ENCODE data around the gene ZBTB16.

The ZBTB16 gene

DNA sequence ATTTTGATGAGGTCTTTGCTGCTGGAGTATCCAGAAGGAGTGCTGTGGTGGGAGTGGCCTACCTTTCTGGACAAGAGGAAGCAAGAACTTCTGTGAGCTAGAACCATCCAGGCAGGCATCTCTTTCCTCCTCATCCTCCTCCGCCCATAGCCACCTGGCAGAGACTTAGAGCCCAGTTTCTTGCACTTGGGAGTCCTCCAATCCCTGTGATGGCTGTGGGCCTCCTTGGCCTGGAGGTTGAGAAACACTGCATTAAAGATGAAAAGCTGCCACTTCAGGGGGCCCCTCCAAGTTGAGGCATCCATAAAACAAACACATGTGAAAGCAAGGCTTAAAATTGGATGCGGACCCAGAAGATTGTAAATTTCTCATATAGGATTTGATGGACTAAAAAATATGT lies 110.3 kb downstream of the ZBTB16 start:
- Histone ChIP-seq H3K9me3 (replicated peaks in 1 of 2; ENCODE audit: control insufficient read depth in 2 of 2, insufficient read depth in 1 of 2, low read depth in 1 of 2, low read length in 2 of 2) (no peaks in the 10 kb centered on the region), H2AK5ac (ENCODE audit: low read depth, low read length) (peak overlapping the region; percentile 80), H3K27ac (replicated peaks; ENCODE audit: low read length) (peak overlapping the region; percentile 76), H3K14ac (ENCODE audit: low read length) (no peak overlapping the region), H3K9ac (ENCODE audit: low read depth, low read length, poor library complexity) (no peak overlapping the region), H2BK5ac (ENCODE audit: low read length) (no peak overlapping the region), H3K36me3 (replicated peaks in 1 of 2; ENCODE audit: control insufficient read depth in 2 of 2, insufficient read depth in 2 of 2, low read length in 2 of 2) (peaks cover 0 to 5% of the 10 kb centered on the region in 2 donors), H3K4me2 (ENCODE audit: insufficient read depth, low read length, poor library complexity, severe bottlenecking) (peak overlapping the region; percentile 28), H2BK15ac (ENCODE audit: low read length) (peak overlapping the region; percentile 70), H3K4me1 (ENCODE audit: control insufficient read depth in 2 of 2, insufficient read depth in 1 of 2, low read depth in 1 of 2, low read length in 2 of 2) (peaks cover 59 to 63% of the 10 kb centered on the region in 2 donors), H2BK12ac (ENCODE audit: low read length) (peak overlapping the region; percentile 66), H2BK120ac (ENCODE audit: low read depth, low read length) (peak overlapping the region; percentile 2), H3K4me3 (ENCODE audit: low read length in 2 of 2) (no peak overlapping the region), H3K4ac (ENCODE audit: low read length) (no peak overlapping the region), H3K18ac (ENCODE audit: low read length) (peak overlapping the region; percentile 91), H2AFZ (ENCODE audit: low read length) (no peak overlapping the region), H4K91ac (ENCODE audit: low read depth, low read length, poor library complexity) (no peak overlapping the region), H3K23ac (ENCODE audit: low read depth, low read length, poor library complexity) (no peak overlapping the region), H3K79me1 (ENCODE audit: low read depth, low read length) (peaks cover 14% of the 10 kb centered on the region), H3K27me3 (ENCODE audit: control insufficient read depth in 3 of 3, insufficient read depth in 3 of 3, low read depth in 1 of 3, low read length in 3 of 3) (no peaks in the 10 kb centered on the region), H4K8ac (ENCODE audit: low read depth, low read length) (no peak overlapping the region)
- no peak for DNase-seq (ENCODE audit: low spot score)
- WGBS, 2 donors (ENCODE audit: extremely low coverage in 2 of 2, insufficient read length in 2 of 2, insufficient replicate concordance in 1 of 2): no CpG with 5 or more reads among the region's 2 CpGs

DNA sequence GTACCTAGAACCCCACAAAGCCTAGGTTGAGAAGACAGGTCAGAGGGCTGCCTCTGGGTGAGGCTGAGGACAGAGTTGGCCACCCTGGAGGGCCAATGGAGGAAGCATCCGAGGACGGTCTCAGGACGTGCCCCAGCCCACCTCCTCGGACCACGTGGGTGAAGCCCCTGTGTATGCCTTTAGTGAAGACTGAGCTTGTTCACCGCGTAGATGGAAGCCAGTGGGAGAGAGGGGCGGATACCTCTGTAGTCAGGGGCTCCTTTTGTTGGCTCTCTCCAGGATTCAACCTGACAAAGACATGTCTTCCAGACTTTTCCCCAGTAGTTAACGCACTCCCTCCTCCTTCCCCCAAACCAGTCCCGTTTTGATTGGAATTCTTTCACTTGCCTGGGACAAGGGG lies 110.7 kb downstream of the ZBTB16 start:
- DNase-seq (ENCODE audit: low spot score): peak; percentile 41
- WGBS, 2 donors (ENCODE audit: extremely low coverage in 2 of 2, insufficient read length in 2 of 2, insufficient replicate concordance in 1 of 2): no CpG with 5 or more reads among the region's 10 CpGs

DNA sequence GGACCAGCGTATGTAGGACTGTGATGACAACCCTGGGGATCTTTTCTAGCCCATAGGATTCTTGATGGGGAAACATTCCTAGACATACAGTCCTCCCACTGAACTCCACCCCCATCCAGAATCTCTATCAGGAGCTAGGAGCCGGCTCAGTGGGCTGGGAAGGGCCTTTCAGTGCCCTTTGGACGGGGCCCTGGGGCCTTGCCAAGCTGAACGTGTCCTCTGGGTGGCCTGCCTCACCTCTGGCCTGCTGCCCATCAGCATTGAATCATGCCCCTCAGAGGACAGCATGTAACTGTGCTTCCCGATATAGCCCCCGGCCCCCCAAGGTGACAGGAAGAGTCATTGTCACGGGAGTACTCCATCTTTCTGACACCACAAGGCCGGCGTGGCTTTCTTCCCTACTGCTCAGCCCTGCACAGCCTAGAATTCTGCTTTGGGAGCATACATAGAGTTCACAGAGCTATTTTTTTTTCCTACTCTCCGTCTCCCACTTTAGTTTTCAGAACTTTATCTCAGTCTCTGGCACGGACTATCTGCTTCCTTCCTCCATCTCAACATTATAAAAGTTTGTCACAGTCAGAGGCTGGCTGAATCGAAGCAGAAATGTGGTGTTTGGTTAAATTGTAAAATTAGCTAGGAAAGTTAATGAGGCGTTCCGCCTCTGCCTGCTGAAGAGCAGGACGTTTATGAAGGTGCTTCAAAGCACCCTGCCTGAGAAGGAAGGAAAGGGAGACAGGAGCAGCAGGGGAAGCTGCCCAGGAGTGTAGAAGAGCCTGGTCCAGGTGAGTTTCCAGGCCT lies 111.9 kb downstream of the ZBTB16 start:
- H3K27me3 ChIP-seq (ENCODE audit: control insufficient read depth in 3 of 3, insufficient read depth in 3 of 3, low read depth in 1 of 3, low read length in 3 of 3): no peaks in the 10 kb centered on the region
- no peak overlapping the region for H3K27ac ChIP-seq (replicated peaks; ENCODE audit: low read length)
- peaks cover 0 to 5% of the 10 kb centered on the region in 2 donors for H3K36me3 ChIP-seq (replicated peaks in 1 of 2; ENCODE audit: control insufficient read depth in 2 of 2, insufficient read depth in 2 of 2, low read length in 2 of 2)
- no peak overlapping the region for H3K4me2 ChIP-seq (ENCODE audit: insufficient read depth, low read length, poor library complexity, severe bottlenecking)
- H2AFZ ChIP-seq (ENCODE audit: low read length): no peak overlapping the region
- peaks cover 11% of the 10 kb centered on the region for H3K79me1 ChIP-seq (ENCODE audit: low read depth, low read length)
- no CpG with 5 or more reads among the region's 15 CpGs for WGBS, 2 donors (ENCODE audit: extremely low coverage in 2 of 2, insufficient read length in 2 of 2, insufficient replicate concordance in 1 of 2)
- H2BK120ac ChIP-seq (ENCODE audit: low read depth, low read length): no peak overlapping the region
- H2BK5ac ChIP-seq (ENCODE audit: low read length): no peak overlapping the region
- no peak for DNase-seq (ENCODE audit: low spot score)
- H3K9ac ChIP-seq (ENCODE audit: low read depth, low read length, poor library complexity): peak overlapping the region; percentile 26
- H3K9me3 ChIP-seq (replicated peaks in 1 of 2; ENCODE audit: control insufficient read depth in 2 of 2, insufficient read depth in 1 of 2, low read depth in 1 of 2, low read length in 2 of 2): peaks cover 0 to 1% of the 10 kb centered on the region in 2 donors
- no peak overlapping the region for H3K14ac ChIP-seq (ENCODE audit: low read length)
- H3K23ac ChIP-seq (ENCODE audit: low read depth, low read length, poor library complexity): no peak overlapping the region
- peak overlapping the region; percentile 76 for H3K18ac ChIP-seq (ENCODE audit: low read length)
- peaks cover 50 to 56% of the 10 kb centered on the region in 2 donors for H3K4me1 ChIP-seq (ENCODE audit: control insufficient read depth in 2 of 2, insufficient read depth in 1 of 2, low read depth in 1 of 2, low read length in 2 of 2)
- no peak overlapping the region for H3K4ac ChIP-seq (ENCODE audit: low read length)
- no peak overlapping the region for H3K4me3 ChIP-seq (ENCODE audit: low read length in 2 of 2)
- peak overlapping the region; percentile 72 for H2AK5ac ChIP-seq (ENCODE audit: low read depth, low read length)
- no peak overlapping the region for H2BK15ac ChIP-seq (ENCODE audit: low read length)
- H2BK12ac ChIP-seq (ENCODE audit: low read length): peak overlapping the region; percentile 41
- H4K91ac ChIP-seq (ENCODE audit: low read depth, low read length, poor library complexity): no peak overlapping the region
- no peak overlapping the region for H4K8ac ChIP-seq (ENCODE audit: low read depth, low read length)

More for the DNA sequence above, 110.7 kb downstream of the ZBTB16 start:
- Histone ChIP-seq H4K91ac (ENCODE audit: low read depth, low read length, poor library complexity) (no peak overlapping the region), H3K4me3 (ENCODE audit: low read length in 2 of 2) (no peak overlapping the region), H2AFZ (ENCODE audit: low read length) (no peak overlapping the region), H3K14ac (ENCODE audit: low read length) (no peak overlapping the region), H3K4me2 (ENCODE audit: insufficient read depth, low read length, poor library complexity, severe bottlenecking) (peak overlapping the region; percentile 28), H2BK120ac (ENCODE audit: low read depth, low read length) (no peak overlapping the region), H2BK12ac (ENCODE audit: low read length) (no peak overlapping the region), H3K27ac (replicated peaks; ENCODE audit: low read length) (peak overlapping the region; percentile 76), H2BK15ac (ENCODE audit: low read length) (no peak overlapping the region), H3K23ac (ENCODE audit: low read depth, low read length, poor library complexity) (no peak overlapping the region), H3K4ac (ENCODE audit: low read length) (no peak overlapping the region), H3K79me1 (ENCODE audit: low read depth, low read length) (peaks cover 14% of the 10 kb centered on the region), H3K9ac (ENCODE audit: low read depth, low read length, poor library complexity) (no peak overlapping the region), H3K27me3 (ENCODE audit: control insufficient read depth in 3 of 3, insufficient read depth in 3 of 3, low read depth in 1 of 3, low read length in 3 of 3) (no peaks in the 10 kb centered on the region), H2AK5ac (ENCODE audit: low read depth, low read length) (peak overlapping the region; percentile 80), H2BK5ac (ENCODE audit: low read length) (no peak overlapping the region), H4K8ac (ENCODE audit: low read depth, low read length) (no peak overlapping the region), H3K9me3 (replicated peaks in 1 of 2; ENCODE audit: control insufficient read depth in 2 of 2, insufficient read depth in 1 of 2, low read depth in 1 of 2, low read length in 2 of 2) (no peaks in the 10 kb centered on the region), H3K18ac (ENCODE audit: low read length) (peak overlapping the region; percentile 91), H3K36me3 (replicated peaks in 1 of 2; ENCODE audit: control insufficient read depth in 2 of 2, insufficient read depth in 2 of 2, low read length in 2 of 2) (peaks cover 0 to 5% of the 10 kb centered on the region in 2 donors), H3K4me1 (ENCODE audit: control insufficient read depth in 2 of 2, insufficient read depth in 1 of 2, low read depth in 1 of 2, low read length in 2 of 2) (peaks cover 59 to 61% of the 10 kb centered on the region in 2 donors)

DNA sequence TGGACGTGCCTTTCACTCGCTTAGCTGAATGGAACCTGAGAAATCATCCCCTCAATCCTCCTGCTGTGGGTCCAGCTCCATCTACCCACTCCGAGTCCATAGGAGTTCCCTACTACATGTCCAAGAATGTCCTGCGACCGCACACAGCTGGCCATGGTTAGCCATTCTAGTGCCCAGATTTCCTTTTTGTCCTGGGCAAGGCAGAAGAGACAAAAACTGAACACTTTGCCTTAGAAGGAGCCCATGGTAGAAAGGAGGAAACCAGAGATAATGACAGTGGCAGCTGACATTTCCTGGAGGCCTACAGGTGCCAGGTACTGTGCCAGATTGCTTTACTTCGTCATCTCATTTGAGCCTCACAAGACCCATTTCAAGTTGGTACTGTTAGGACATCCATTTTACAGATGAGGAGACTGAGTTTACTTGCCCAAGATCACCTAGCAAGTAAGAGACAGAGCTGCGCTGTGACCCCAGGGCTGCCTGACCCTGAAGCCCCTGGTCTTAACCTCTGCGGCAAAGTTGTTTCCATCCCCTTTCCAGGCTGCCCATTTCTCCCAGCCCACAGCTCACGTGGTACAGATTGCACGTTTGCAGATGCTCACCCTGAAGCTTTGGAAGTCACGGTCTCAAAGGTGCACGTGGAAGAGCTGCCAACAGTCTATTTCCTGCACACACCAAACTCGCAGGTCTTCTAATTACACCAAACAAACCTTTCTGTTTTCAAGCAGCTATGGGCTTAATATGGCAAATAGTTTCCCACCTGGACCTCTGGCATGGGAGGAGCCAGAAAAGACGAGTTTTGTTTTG lies 112.7 kb downstream of the ZBTB16 start:
- Histone ChIP-seq H3K27ac (replicated peaks; ENCODE audit: low read length) (no peak overlapping the region), H3K4me1 (ENCODE audit: control insufficient read depth in 2 of 2, insufficient read depth in 1 of 2, low read depth in 1 of 2, low read length in 2 of 2) (peaks cover 45 to 56% of the 10 kb centered on the region in 2 donors), H3K14ac (ENCODE audit: low read length) (no peak overlapping the region), H4K91ac (ENCODE audit: low read depth, low read length, poor library complexity) (no peak overlapping the region), H3K4me3 (ENCODE audit: low read length in 2 of 2) (no peak overlapping the region), H2AFZ (ENCODE audit: low read length) (no peak overlapping the region), H2BK5ac (ENCODE audit: low read length) (no peak overlapping the region), H3K4ac (ENCODE audit: low read length) (no peak overlapping the region), H2BK12ac (ENCODE audit: low read length) (no peak overlapping the region), H3K79me1 (ENCODE audit: low read depth, low read length) (peaks cover 11% of the 10 kb centered on the region), H3K4me2 (ENCODE audit: insufficient read depth, low read length, poor library complexity, severe bottlenecking) (no peak overlapping the region), H3K36me3 (replicated peaks in 1 of 2; ENCODE audit: control insufficient read depth in 2 of 2, insufficient read depth in 2 of 2, low read length in 2 of 2) (peaks cover 0 to 5% of the 10 kb centered on the region in 2 donors), H2BK120ac (ENCODE audit: low read depth, low read length) (no peak overlapping the region), H4K8ac (ENCODE audit: low read depth, low read length) (no peak overlapping the region), H2AK5ac (ENCODE audit: low read depth, low read length) (no peak overlapping the region), H3K23ac (ENCODE audit: low read depth, low read length, poor library complexity) (no peak overlapping the region), H3K9ac (ENCODE audit: low read depth, low read length, poor library complexity) (peak overlapping the region; percentile 26), H3K18ac (ENCODE audit: low read length) (peak overlapping the region; percentile 30), H3K9me3 (replicated peaks in 1 of 2; ENCODE audit: control insufficient read depth in 2 of 2, insufficient read depth in 1 of 2, low read depth in 1 of 2, low read length in 2 of 2) (peaks cover 0 to 1% of the 10 kb centered on the region in 2 donors), H2BK15ac (ENCODE audit: low read length) (no peak overlapping the region), H3K27me3 (ENCODE audit: control insufficient read depth in 3 of 3, insufficient read depth in 3 of 3, low read depth in 1 of 3, low read length in 3 of 3) (no peaks in the 10 kb centered on the region)
- no CpG with 5 or more reads among the region's 14 CpGs for WGBS, 2 donors (ENCODE audit: extremely low coverage in 2 of 2, insufficient read length in 2 of 2, insufficient replicate concordance in 1 of 2)
- DNase-seq (ENCODE audit: low spot score): no peak

All from neuronal stem cell (in vitro differentiated cells).